ENCODE data around the gene RXFP1.

RXFP1 gene

DNA sequence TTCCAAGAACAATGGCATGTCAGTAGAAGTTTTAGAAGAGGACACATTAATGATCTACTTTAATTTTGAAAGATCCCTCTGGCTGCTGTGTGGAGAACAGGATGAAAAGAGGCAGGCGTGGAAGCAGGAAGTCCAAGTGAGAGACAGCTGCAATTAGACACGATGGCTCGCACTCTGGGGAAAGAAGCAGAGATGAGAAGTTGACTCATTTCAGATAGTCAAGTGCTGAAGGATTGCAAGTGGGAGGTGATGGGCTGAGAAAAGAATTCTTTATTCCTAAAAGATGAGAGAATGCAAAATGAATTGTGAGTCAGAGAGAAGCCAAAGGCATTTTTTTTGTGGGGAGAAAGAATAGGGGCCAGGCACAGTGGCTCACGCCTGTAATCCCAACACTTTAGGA, 16.5 kb downstream of the RXFP1 start:
- peak overlapping the region in 5 of 11 experiments; percentile 31 to 61 (median 37); a peak in 8 of 22 replicates for H3K4me2 ChIP-seq

DNA sequence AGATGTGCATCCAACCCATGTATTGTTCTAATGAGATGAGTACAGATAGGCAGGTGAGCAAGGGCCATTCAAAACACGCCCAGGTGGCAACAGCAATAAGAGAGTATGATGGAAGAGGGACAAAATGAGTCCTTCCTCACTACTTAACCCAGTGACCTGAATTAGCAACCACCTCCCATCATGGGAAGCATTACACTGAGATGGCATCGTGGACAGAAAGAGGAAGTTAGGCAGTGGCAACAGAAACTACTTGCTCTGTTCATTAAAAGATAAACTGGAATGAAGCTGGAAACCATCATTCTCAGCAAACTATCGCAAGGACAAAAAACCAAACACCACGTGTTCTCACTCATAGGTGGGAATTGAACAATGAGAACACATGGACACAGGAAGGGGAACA, 17.2 kb downstream of the RXFP1 start:
- no peaks in the 10 kb centered on the region for H3K9me3 ChIP-seq (replicated peaks in 1 of 11)
- H3K27ac ChIP-seq: peak overlapping the region in 5 of 11 experiments; percentile 2 to 48 (median 28); a peak in 4 of 22 replicates
- no peak overlapping the region for H3K9ac ChIP-seq
- no peak overlapping the region for H3K4me3 ChIP-seq
- H3K4me1 ChIP-seq: peaks cover 0 to 69% (median 14%) of the 10 kb centered on the region in 10 experiments; a peak in 10 of 20 replicates
- TF ChIP-seq Cebpa-rat (IDR thresholded peaks at IDR 0.05): no peak
- no peaks in the 10 kb centered on the region for H3K36me3 ChIP-seq
- H3K4me2 ChIP-seq: peak overlapping the region in 5 of 11 experiments; percentile 31 to 61 (median 37); a peak in 8 of 22 replicates
- H3K27me3 ChIP-seq: no peaks in the 10 kb centered on the region
- no peaks in the 10 kb centered on the region for H4K20me1 ChIP-seq

More for the DNA sequence above, 16.5 kb downstream of the RXFP1 start:
- H4K20me1 ChIP-seq: no peaks in the 10 kb centered on the region
- H3K4me1 ChIP-seq: peaks cover 0 to 61% (median 12%) of the 10 kb centered on the region in 10 experiments; a peak in 10 of 20 replicates
- no peak overlapping the region for H3K9ac ChIP-seq
- H3K9me3 ChIP-seq (replicated peaks in 1 of 11): no peaks in the 10 kb centered on the region
- TF ChIP-seq Cebpa-rat (IDR thresholded peaks at IDR 0.05): no peak
- no peak overlapping the region for H3K4me3 ChIP-seq
- H3K36me3 ChIP-seq: no peaks in the 10 kb centered on the region
- no peaks in the 10 kb centered on the region for H3K27me3 ChIP-seq
- H3K27ac ChIP-seq: peak overlapping the region in 4 of 11 experiments; percentile 26 to 48 (median 32); a peak in 5 of 22 replicates

DNA sequence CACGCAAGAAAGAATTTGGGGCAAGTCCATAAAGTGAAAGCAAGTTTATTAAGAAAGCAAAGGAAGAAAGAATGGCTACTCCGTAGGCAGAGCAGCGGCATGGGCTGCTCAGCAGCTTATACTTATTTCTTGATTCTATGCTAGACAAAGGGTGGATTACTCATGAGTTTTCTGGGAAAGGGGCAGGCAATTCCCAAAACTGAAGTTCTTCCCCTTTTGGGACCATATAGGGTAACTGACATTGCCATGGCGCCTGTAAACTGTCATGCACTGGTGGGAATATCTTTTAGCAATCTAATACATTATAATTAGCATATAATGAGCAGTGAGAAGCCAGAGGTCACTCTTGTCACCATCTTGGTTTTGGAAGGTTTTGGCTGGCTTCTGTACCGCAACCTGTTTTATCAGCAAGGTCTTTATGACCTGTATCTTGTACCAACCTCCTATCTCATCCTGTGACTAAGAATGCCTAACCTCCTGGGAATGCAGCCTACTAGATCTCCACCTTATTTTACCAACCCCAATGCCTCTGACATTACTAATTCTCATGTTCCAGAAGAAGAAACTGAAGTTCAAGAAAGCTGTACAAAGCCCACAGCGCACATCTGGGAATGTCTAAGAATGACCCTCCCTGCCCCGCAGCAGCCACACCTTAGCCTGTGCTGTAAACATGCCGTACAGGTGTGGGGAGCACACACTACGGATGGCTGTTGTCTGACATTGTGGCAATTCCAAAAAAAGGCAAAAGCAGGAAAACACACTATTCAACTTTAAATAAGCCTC, 18.6 kb downstream of the RXFP1 start:
- H4K20me1 ChIP-seq: no peaks in the 10 kb centered on the region
- H3K4me1 ChIP-seq: peaks cover 0 to 66% (median 13%) of the 10 kb centered on the region in 10 experiments; a peak in 10 of 20 replicates
- no peak overlapping the region for H3K4me3 ChIP-seq
- H3K4me2 ChIP-seq: peak overlapping the region in 3 of 11 experiments; percentile 39 to 41 (median 40); a peak in 5 of 22 replicates
- H3K27me3 ChIP-seq: no peaks in the 10 kb centered on the region
- H3K9me3 ChIP-seq (replicated peaks in 1 of 11): 0 out of 22 replicates have a peak, but pooled peaks cover 0 to 2% (median 0%) of the 10 kb centered on the region in 11 experiments
- 0 out of 22 replicates have a peak overlapping the region, but pooled peaks of 1 of the 11 experiments have one; percentile 6 for H3K27ac ChIP-seq
- H3K36me3 ChIP-seq: no peaks in the 10 kb centered on the region
- no peak overlapping the region for H3K9ac ChIP-seq
- no peak for TF ChIP-seq Cebpa-rat (IDR thresholded peaks at IDR 0.05)

DNA sequence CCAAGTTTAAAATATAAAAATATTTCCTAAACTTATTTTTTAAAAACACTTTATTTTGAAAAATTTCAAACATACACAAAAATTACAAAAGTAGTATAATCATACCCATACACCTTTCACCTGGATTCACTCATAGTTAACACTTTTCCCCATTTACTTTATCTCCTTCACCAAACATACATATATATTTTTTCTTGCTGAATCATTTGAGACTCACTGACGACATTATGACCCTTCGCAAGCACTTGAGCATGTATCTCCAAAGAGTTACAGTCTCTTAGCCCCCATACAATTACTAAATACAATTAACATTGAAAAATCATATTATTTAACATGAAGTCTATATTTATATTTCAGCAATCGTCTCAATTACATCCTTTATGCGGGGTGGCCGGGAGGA, 19.8 kb downstream of the RXFP1 start:
- TF ChIP-seq Cebpa-rat (IDR thresholded peaks at IDR 0.05): no peak
- Histone ChIP-seq H3K36me3 (no peaks in the 10 kb centered on the region), H3K27ac (no peak overlapping the region), H3K4me2 (no peak overlapping the region), H3K9ac (no peak overlapping the region), H3K27me3 (no peaks in the 10 kb centered on the region), H3K4me3 (no peak overlapping the region), H4K20me1 (no peaks in the 10 kb centered on the region), H3K4me1 (peaks cover 0 to 61% (median 13%) of the 10 kb centered on the region in 10 experiments; a peak in 10 of 20 replicates), H3K9me3 (replicated peaks in 1 of 11) (0 out of 22 replicates have a peak, but pooled peaks cover 0 to 3% (median 0%) of the 10 kb centered on the region in 11 experiments)

DNA sequence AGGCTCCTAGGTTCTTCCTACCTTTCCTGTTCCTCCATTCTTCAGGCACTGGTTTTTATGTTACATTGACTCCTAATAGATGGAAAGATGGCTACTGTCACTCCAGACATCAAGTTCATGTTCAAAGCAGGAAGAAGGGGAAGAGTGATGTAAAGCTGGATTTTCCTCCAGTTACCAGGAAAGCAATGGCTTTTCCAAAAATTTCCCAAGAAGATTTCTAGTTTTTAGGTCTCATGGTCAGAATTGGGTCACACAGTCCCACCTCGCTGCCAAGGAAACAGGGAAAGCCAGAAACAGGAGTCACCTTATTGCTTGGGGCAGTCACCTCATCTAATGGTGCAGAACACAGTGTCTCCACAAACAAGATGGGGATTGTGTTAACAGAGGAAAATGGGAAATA, 21.5 kb downstream of the RXFP1 start:
- H3K4me2 ChIP-seq: peak overlapping the region in 5 of 11 experiments; percentile 48 to 71 (median 58); a peak in 9 of 22 replicates
- peak overlapping the region in 6 of 11 experiments; percentile 16 to 85 (median 64); a peak in 10 of 22 replicates for H3K27ac ChIP-seq
- no peak overlapping the region for H3K4me3 ChIP-seq
- H4K20me1 ChIP-seq: no peaks in the 10 kb centered on the region
- H3K27me3 ChIP-seq: no peaks in the 10 kb centered on the region
- peak overlapping the region in 1 of 11 experiments; percentile 54; a peak in 2 of 22 replicates for H3K9ac ChIP-seq
- peaks cover 0 to 50% (median 10%) of the 10 kb centered on the region in 10 experiments; a peak in 10 of 20 replicates for H3K4me1 ChIP-seq
- no peak for TF ChIP-seq Cebpa-rat (IDR thresholded peaks at IDR 0.05)
- H3K36me3 ChIP-seq: no peaks in the 10 kb centered on the region
- H3K9me3 ChIP-seq (replicated peaks in 1 of 11): 0 out of 22 replicates have a peak, but pooled peaks cover 0 to 3% (median 0%) of the 10 kb centered on the region in 11 experiments

DNA sequence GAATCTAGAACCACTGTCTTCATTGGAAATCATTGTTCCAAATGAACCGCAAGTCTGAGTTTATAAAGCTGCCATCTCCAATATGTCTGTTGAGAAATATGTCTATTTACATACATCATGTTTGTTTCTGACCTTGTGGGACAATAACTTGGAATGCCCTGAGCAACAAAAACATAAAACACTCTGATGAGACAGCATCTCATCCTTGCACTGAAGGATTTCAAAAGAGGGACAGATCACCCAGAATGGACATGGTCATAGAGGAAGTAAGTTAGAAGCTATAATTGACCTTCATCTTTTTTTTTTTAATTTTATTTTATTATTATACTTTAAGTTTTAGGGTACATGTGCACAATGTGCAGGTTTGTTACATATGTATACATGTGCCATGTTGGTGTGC, 22.5 kb downstream of the RXFP1 start:
- Histone ChIP-seq H3K36me3 (no peaks in the 10 kb centered on the region), H3K9ac (no peak overlapping the region), H3K4me3 (no peak overlapping the region), H3K9me3 (replicated peaks in 1 of 11) (peaks cover 0 to 8% (median 0%) of the 10 kb centered on the region in 11 experiments; a peak in 6 of 22 replicates), H3K4me2 (no peak overlapping the region; a peak in 1 of 22 replicates), H3K4me1 (peaks cover 0 to 42% (median 7%) of the 10 kb centered on the region in 10 experiments; a peak in 10 of 20 replicates), H4K20me1 (no peaks in the 10 kb centered on the region), H3K27ac (0 out of 22 replicates have a peak overlapping the region, but pooled peaks of 1 of the 11 experiments have one; percentile 85), H3K27me3 (no peaks in the 10 kb centered on the region)
- no peak for TF ChIP-seq Cebpa-rat (IDR thresholded peaks at IDR 0.05)

DNA sequence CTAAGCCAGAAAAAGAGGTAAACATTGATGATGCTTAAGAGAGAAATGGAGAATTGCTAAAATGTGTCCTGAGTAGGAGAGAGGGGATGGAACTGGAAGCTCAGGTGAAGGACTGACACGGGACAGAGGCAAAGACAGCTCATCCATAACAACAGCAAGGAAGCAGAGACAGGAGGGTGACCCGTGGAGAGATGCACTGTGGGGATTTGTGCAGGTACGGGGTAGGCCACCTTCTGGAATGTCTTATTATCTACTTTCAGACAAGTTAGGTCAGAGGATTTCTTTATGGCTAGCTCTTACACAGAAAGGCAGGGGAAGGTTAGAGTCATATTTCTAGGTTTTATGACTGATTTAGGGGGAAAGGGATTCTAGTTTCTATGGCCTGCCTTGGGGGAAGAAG, 31.7 kb downstream of the RXFP1 start:
- TF ChIP-seq Cebpa-rat (IDR thresholded peaks at IDR 0.05): no peak

DNA sequence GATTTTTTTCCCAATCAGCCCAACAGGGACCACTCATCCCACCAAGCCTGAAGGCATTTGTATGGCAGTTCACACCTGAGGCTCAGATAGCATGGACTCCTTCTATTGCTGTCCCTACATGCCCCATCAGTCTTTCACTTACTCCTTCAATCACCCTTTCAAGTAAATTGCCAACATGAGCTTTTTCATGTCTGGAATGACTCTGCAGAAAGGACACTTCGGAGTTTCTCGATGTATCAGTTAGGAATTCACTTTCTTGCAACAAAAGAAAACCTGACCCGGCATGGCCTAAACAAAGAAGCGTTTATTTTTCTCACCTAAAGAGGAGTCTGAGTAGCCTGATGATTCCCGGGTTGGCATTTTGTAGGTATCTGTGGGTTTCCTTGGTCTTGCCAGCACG, 38.6 kb downstream of the RXFP1 start:
- H3K4me1 ChIP-seq: no peaks in the 10 kb centered on the region

More for the DNA sequence above, 31.7 kb downstream of the RXFP1 start:
- no peaks in the 10 kb centered on the region for H3K4me1 ChIP-seq
- H3K9ac ChIP-seq: no peak overlapping the region
- no peaks in the 10 kb centered on the region for H3K36me3 ChIP-seq
- H3K27ac ChIP-seq: no peak overlapping the region
- H3K4me3 ChIP-seq: no peak overlapping the region
- peaks cover 0 to 6% (median 3%) of the 10 kb centered on the region in 11 experiments; a peak in 8 of 22 replicates for H3K9me3 ChIP-seq (replicated peaks in 1 of 11)
- no peaks in the 10 kb centered on the region for H3K27me3 ChIP-seq
- H3K4me2 ChIP-seq: no peak overlapping the region
- no peaks in the 10 kb centered on the region for H4K20me1 ChIP-seq

DNA sequence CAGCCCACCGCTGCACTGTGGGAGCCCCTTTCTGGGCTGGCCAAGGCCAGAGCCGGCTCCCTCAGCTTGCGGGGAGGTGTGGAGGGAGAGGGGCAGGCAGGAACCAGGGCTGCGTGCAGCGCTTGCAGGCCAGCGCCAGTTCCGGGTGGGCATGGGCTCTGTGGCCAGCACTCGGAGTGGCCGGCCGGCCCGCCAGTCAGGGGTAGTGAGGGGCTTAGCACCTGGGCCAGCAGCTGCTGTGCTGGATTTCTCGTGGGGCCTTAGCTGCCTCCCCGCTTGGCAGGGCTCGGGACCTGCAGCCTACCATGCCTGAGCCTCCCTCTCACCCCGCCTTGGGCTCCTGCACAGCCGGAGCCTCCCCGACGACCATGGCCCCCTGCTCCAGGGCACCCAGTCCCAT, 45.2 kb downstream of the RXFP1 start:
- Histone ChIP-seq H3K9ac (no peak overlapping the region), H3K4me2 (no peak overlapping the region), H3K27ac (no peak overlapping the region), H3K36me3 (no peaks in the 10 kb centered on the region; a peak in 1 of 22 replicates), H3K27me3 (no peaks in the 10 kb centered on the region), H4K20me1 (no peaks in the 10 kb centered on the region), H3K4me1 (no peaks in the 10 kb centered on the region), H3K9me3 (replicated peaks in 1 of 11) (peaks cover 0 to 15% (median 9%) of the 10 kb centered on the region in 11 experiments; a peak in 19 of 22 replicates), H3K4me3 (no peak overlapping the region)
- TF ChIP-seq Cebpa-rat (IDR thresholded peaks at IDR 0.05): no peak

More for the DNA sequence above, 38.6 kb downstream of the RXFP1 start:
- no peaks in the 10 kb centered on the region for H3K36me3 ChIP-seq
- H3K27me3 ChIP-seq: no peaks in the 10 kb centered on the region
- H4K20me1 ChIP-seq: no peaks in the 10 kb centered on the region
- no peak overlapping the region for H3K27ac ChIP-seq
- no peak overlapping the region for H3K9ac ChIP-seq
- no peak overlapping the region for H3K4me3 ChIP-seq
- no peak for TF ChIP-seq Cebpa-rat (IDR thresholded peaks at IDR 0.05)
- H3K4me2 ChIP-seq: no peak overlapping the region
- H3K9me3 ChIP-seq (replicated peaks in 1 of 11): no peaks in the 10 kb centered on the region
